HUES48 (cell line): ENCODE measurements around the gene HTT.

Experiments
- H3K27ac ChIP-seq: one replicate; pipeline ENCODE4 v1.7.0; 2013; ENCODE audit warnings: low read depth, low read length, inconsistent platforms
- H3K27me3 ChIP-seq: 2 replicates; pipeline ENCODE4 v1.6.1; 2013; ENCODE audit warnings: mild to moderate bottlenecking, low read length; ENCODE audit not compliant: control insufficient read depth, insufficient read depth
- H3K36me3 ChIP-seq: 2 replicates; pipeline ENCODE4 v1.6.1; 2013; ENCODE audit warnings: low read length; ENCODE audit not compliant: control insufficient read depth, insufficient read depth
- H3K4me1 ChIP-seq: 2 replicates; pipeline ENCODE4 v1.6.1; 2013; ENCODE audit warnings: mild to moderate bottlenecking, low read length; ENCODE audit not compliant: control insufficient read depth, insufficient read depth
- H3K4me3 ChIP-seq: 2 replicates; pipeline ENCODE4 v1.5.1; 2013; ENCODE audit warnings: mild to moderate bottlenecking, low read depth, low read length
- H3K9ac ChIP-seq: 2 replicates; pipeline ENCODE4 v1.6.1; 2013; ENCODE audit warnings: mild to moderate bottlenecking, low read depth, low read length, moderate library complexity
- H3K9me3 ChIP-seq: 2 replicates; pipeline ENCODE4 v1.6.1; 2013; ENCODE audit warnings: low read length; ENCODE audit not compliant: control insufficient read depth, insufficient read depth

Gene HTT

GRCh38 chr4:3240936-3241522 lies 166.5 kb downstream of the HTT start:
- Histone ChIP-seq H3K4me3 (no peak overlapping the region), H3K27me3 (peaks cover 29% of the 10 kb centered on the region), H3K4me1 (peaks cover 16% of the 10 kb centered on the region), H3K9me3 (no peaks in the 10 kb centered on the region), H3K9ac (no peak overlapping the region), H3K27ac (no peak overlapping the region), H3K36me3 (peaks cover 43% of the 10 kb centered on the region)

- Histone ChIP-seq H3K4me1 (peaks cover 12% of the 10 kb centered on the region), H3K4me3 (no peak overlapping the region), H3K27ac (no peak overlapping the region), H3K27me3 (peaks cover 20% of the 10 kb centered on the region), H3K36me3 (peaks cover 34% of the 10 kb centered on the region), H3K9me3 (no peaks in the 10 kb centered on the region), H3K9ac (no peak overlapping the region)
Observed at GRCh38 chr4:3241898-3242524, 167.5 kb downstream of the HTT start.

- no peaks in the 10 kb centered on the region for H3K9me3 ChIP-seq
- no peak overlapping the region for H3K4me3 ChIP-seq
- no peak overlapping the region for H3K27ac ChIP-seq
- H3K36me3 ChIP-seq: peaks cover 34% of the 10 kb centered on the region
- H3K9ac ChIP-seq: no peak overlapping the region
- H3K4me1 ChIP-seq: peaks cover 7% of the 10 kb centered on the region
- H3K27me3 ChIP-seq: peaks cover 18% of the 10 kb centered on the region
Observed at GRCh38 chr4:3243136-3243780, 168.8 kb downstream of the HTT start.

- peaks cover 5% of the 10 kb centered on the region for H3K4me1 ChIP-seq
- no peak overlapping the region for H3K4me3 ChIP-seq
- H3K27me3 ChIP-seq: peaks cover 11% of the 10 kb centered on the region
Observed at GRCh38 chr4:3244002-3244401, 169.5 kb downstream of the HTT start.

GRCh38 chr4:3244747-3245146 lies 170.3 kb downstream of the HTT start:
- 0 out of 2 replicates have a peak, but pooled peaks cover 3% of the 10 kb centered on the region for H3K27me3 ChIP-seq
- H3K27ac ChIP-seq: no peak overlapping the region
- H3K9ac ChIP-seq: no peak overlapping the region
- no peaks in the 10 kb centered on the region for H3K9me3 ChIP-seq
- no peak overlapping the region for H3K4me3 ChIP-seq
- H3K36me3 ChIP-seq: peaks cover 24% of the 10 kb centered on the region
- peaks cover 5% of the 10 kb centered on the region for H3K4me1 ChIP-seq

More at GRCh38 chr4:3244002-3244401, 169.5 kb downstream of the HTT start:
- Histone ChIP-seq H3K36me3 (peaks cover 32% of the 10 kb centered on the region), H3K27ac (no peak overlapping the region), H3K9me3 (no peaks in the 10 kb centered on the region), H3K9ac (no peak overlapping the region)

- H3K9me3 ChIP-seq: no peaks in the 10 kb centered on the region
- peaks cover 9% of the 10 kb centered on the region for H3K4me1 ChIP-seq
- no peak overlapping the region for H3K9ac ChIP-seq
- no peak overlapping the region for H3K27ac ChIP-seq
- no peak overlapping the region for H3K4me3 ChIP-seq
- no peaks in the 10 kb centered on the region for H3K27me3 ChIP-seq
- H3K36me3 ChIP-seq: peaks cover 15% of the 10 kb centered on the region
Observed at GRCh38 chr4:3245676-3246075, 171.2 kb downstream of the HTT start.

- Histone ChIP-seq H3K9me3 (no peaks in the 10 kb centered on the region), H3K4me3 (no peak overlapping the region), H3K27ac (no peak overlapping the region), H3K27me3 (no peaks in the 10 kb centered on the region), H3K9ac (no peak overlapping the region), H3K4me1 (peaks cover 8% of the 10 kb centered on the region), H3K36me3 (peaks cover 9% of the 10 kb centered on the region; the same call in 1 of the 2 replicates)
Observed at GRCh38 chr4:3246458-3247398, 172.2 kb downstream of the HTT start.

GRCh38 chr4:3247399-3248177 lies 173.1 kb downstream of the HTT start:
- no peak overlapping the region for H3K27ac ChIP-seq
- no peaks in the 10 kb centered on the region for H3K9me3 ChIP-seq
- no peak overlapping the region for H3K4me3 ChIP-seq
- peaks cover 4% of the 10 kb centered on the region; the same call in 1 of the 2 replicates for H3K4me1 ChIP-seq
- no peaks in the 10 kb centered on the region for H3K27me3 ChIP-seq
- no peak overlapping the region for H3K9ac ChIP-seq
- H3K36me3 ChIP-seq: 0 out of 2 replicates have a peak, but pooled peaks cover 4% of the 10 kb centered on the region

GRCh38 chr4:3248178-3248480 lies 173.6 kb downstream of the HTT start:
- Histone ChIP-seq H3K9me3 (no peaks in the 10 kb centered on the region), H3K9ac (no peak overlapping the region), H3K27me3 (no peaks in the 10 kb centered on the region), H3K27ac (no peak overlapping the region), H3K4me1 (peaks cover 4% of the 10 kb centered on the region; the same call in 1 of the 2 replicates), H3K36me3 (0 out of 2 replicates have a peak, but pooled peaks cover 4% of the 10 kb centered on the region), H3K4me3 (no peak overlapping the region)
